IMR-90 (cell line): ENCODE results near the gene FOXB1. TPM values are rescaled to one million over a fixed set of nuclear protein-coding genes. Genes with fewer than 3 reads are reported as not detected.

ENCODE experiments used
- ATAC-seq: fragments of 200-7000 bp; cut with Tn5 transposase; 2 replicates; pipeline ENCODE4 v1.9.1; 2020; ENCODE audit warnings: low read depth, mild to moderate bottlenecking, moderate library complexity
- BruUV-seq: library from RNA; stranded (reverse); fragments of 400-500 nt; replicated peaks from 2 replicates; lab custom pipeline; 2021; lab: Mats Ljungman, UMichigan
- CTCF ChIA-PET: fragments of 300-600 bp; formaldehyde crosslinking; extraction: SDS; loops from one replicate; lab custom pipeline; 2021; ENCODE audit warnings: antibody characterized with exemption; lab: Yijun Ruan, JAX
- POLR2A ChIA-PET: fragments of 300-600 bp; sonication (Branson Sonifier 250); formaldehyde crosslinking; loops from one replicate; lab custom pipeline; 2022; ENCODE audit warnings: antibody characterized with exemption; ENCODE audit not compliant: unreplicated experiment; lab: Charles Lee
- DNase-seq: peaks from one replicate; pipeline ENCODE4 v3.0.0; 2013
- H2AFZ ChIP-seq: replicated peaks from 2 replicates; pipeline ENCODE3; 2013; ENCODE audit warnings: low read length, mild to moderate bottlenecking; ENCODE audit not compliant: poor library complexity
- H2AK5ac ChIP-seq: 2 replicates; pipeline ENCODE4 v1.6.1; 2013; ENCODE audit warnings: low read depth, low read length, inconsistent platforms
- H2AK9ac ChIP-seq: replicated peaks from 2 replicates; pipeline ENCODE3; 2013; ENCODE audit warnings: mild to moderate bottlenecking, low read depth, low read length, moderate library complexity; ENCODE audit not compliant: poor library complexity
- H2BK120ac ChIP-seq: 2 replicates; pipeline ENCODE4 v1.6.1; 2013; ENCODE audit warnings: low read depth, low read length, inconsistent platforms
- H2BK15ac ChIP-seq: 3 replicates; pipeline ENCODE4 v1.6.1; 2013; ENCODE audit warnings: low read depth, low read length, inconsistent platforms
- H2BK20ac ChIP-seq: 2 replicates; pipeline ENCODE4 v1.6.1; 2013; ENCODE audit warnings: low read depth, mild to moderate bottlenecking, inconsistent platforms, low read length, moderate library complexity
- H2BK5ac ChIP-seq: 2 replicates; pipeline ENCODE4 v1.6.1; 2013; ENCODE audit warnings: mild to moderate bottlenecking, low read depth, low read length, inconsistent platforms; ENCODE audit not compliant: poor library complexity, severe bottlenecking
- H3K14ac ChIP-seq: replicated peaks from 2 replicates; pipeline ENCODE4 v1.6.1; 2013; ENCODE audit warnings: low read depth, low read length, inconsistent platforms
- H3K18ac ChIP-seq: 2 replicates; pipeline ENCODE4 v1.6.1; 2013; ENCODE audit warnings: low read depth, low read length, control low read depth
- H3K23ac ChIP-seq: 2 replicates; pipeline ENCODE4 v1.6.1; 2013; ENCODE audit warnings: low read depth, low read length, inconsistent platforms
- H3K27ac ChIP-seq: 2 replicates; pipeline ENCODE4 v1.5.1; 2013; ENCODE audit warnings: mild to moderate bottlenecking, control low read depth, low read length; ENCODE audit not compliant: insufficient read depth
- H3K27me3 ChIP-seq: 2 replicates; pipeline ENCODE4 v1.6.1; 2013; ENCODE audit warnings: low read length; ENCODE audit not compliant: control insufficient read depth, insufficient read depth
- H3K36me3 ChIP-seq: 2 replicates; pipeline ENCODE4 v1.6.1; 2013; ENCODE audit warnings: low read length, mixed read lengths; ENCODE audit not compliant: control insufficient read depth, insufficient read depth
- H3K4ac ChIP-seq: 2 replicates; pipeline ENCODE4 v1.6.1; 2013; ENCODE audit warnings: low read depth, low read length, inconsistent platforms
- H3K4me1 ChIP-seq: 2 replicates; pipeline ENCODE4 v1.6.1; 2013; ENCODE audit warnings: low read length, mixed read lengths; ENCODE audit not compliant: control insufficient read depth, insufficient read depth
- H3K4me2 ChIP-seq: 2 replicates; pipeline ENCODE4 v1.6.1; 2013; ENCODE audit warnings: low read depth, mild to moderate bottlenecking, control low read depth, low read length, moderate library complexity
- H3K4me3 ChIP-seq: 2 replicates; pipeline ENCODE4 v1.5.1; 2013; ENCODE audit warnings: low read depth, mild to moderate bottlenecking, control low read depth, low read length, moderate library complexity; ENCODE audit not compliant: insufficient read depth
- H3K56ac ChIP-seq: 2 replicates; pipeline ENCODE4 v1.6.1; 2013; ENCODE audit warnings: low read length, inconsistent platforms; ENCODE audit not compliant: insufficient read depth; ENCODE audit errors: extremely low read depth
- H3K79me1 ChIP-seq, 2 experiments: 2 replicates each; pipeline ENCODE4 v1.6.1; 2013; ENCODE audit warnings: low read length in 2 of 2, inconsistent platforms in 1 of 2, low read depth in 1 of 2
- H3K9ac ChIP-seq: 2 replicates; pipeline ENCODE4 v1.6.1; 2013; ENCODE audit warnings: low read depth, low read length, control low read depth
- H3K9me1 ChIP-seq: 2 replicates; pipeline ENCODE4 v1.6.1; 2013; ENCODE audit warnings: low read length, inconsistent platforms; ENCODE audit not compliant: insufficient read depth
- H3K9me3 ChIP-seq: 2 replicates; pipeline ENCODE4 v1.6.1; 2013; ENCODE audit warnings: low read length; ENCODE audit not compliant: control insufficient read depth, insufficient read depth
- H4K20me1 ChIP-seq: 2 replicates; pipeline ENCODE4 v1.6.1; 2013; ENCODE audit warnings: low read length, inconsistent platforms; ENCODE audit not compliant: insufficient read depth
- H4K5ac ChIP-seq: 2 replicates; pipeline ENCODE4 v1.6.1; 2013; ENCODE audit warnings: mild to moderate bottlenecking, low read depth, low read length, control low read depth
- H4K8ac ChIP-seq, 2 experiments: 2 replicates each; pipeline ENCODE4 v1.6.1; 2013; ENCODE audit warnings: low read depth in 2 of 2, low read length in 2 of 2, control low read depth in 1 of 2, inconsistent platforms in 1 of 2
- H4K91ac ChIP-seq: 2 replicates; pipeline ENCODE4 v1.6.1; 2013; ENCODE audit warnings: low read depth, low read length, inconsistent platforms; ENCODE audit not compliant: insufficient read depth
- BHLHE40 ChIP-seq: fragments of 150-350 bp; IDR thresholded peaks from 2 replicates; pipeline ENCODE4 v1.6.1; 2016; ENCODE audit warnings: mild to moderate bottlenecking, low read depth, low read length
- CEBPB ChIP-seq: IDR thresholded peaks from 2 replicates; pipeline ENCODE4 v1.6.1; 2012; ENCODE audit warnings: low read depth, low read length, improper control_type of control experiment
- CHD1 ChIP-seq: IDR thresholded peaks from 2 replicates; pipeline ENCODE4 v1.6.1; 2012; ENCODE audit warnings: low read depth, low read length, improper control_type of control experiment
- CTCF ChIP-seq: conservative IDR thresholded peaks from 2 replicates; pipeline ENCODE4 v1.5.1; 2012; ENCODE audit warnings: mild to moderate bottlenecking, low read depth, low read length, improper control_type of control experiment
- ELK1 ChIP-seq: fragments of 150-350 bp; IDR thresholded peaks from 2 replicates; pipeline ENCODE4 v1.6.1; 2016; ENCODE audit warnings: low read depth, mild to moderate bottlenecking, low read length, moderate library complexity, borderline replicate concordance
- FOS ChIP-seq: fragments of 150-350 bp; IDR thresholded peaks from 2 replicates; pipeline ENCODE4 v1.6.1; 2016; ENCODE audit warnings: low read depth, low read length
- MAFK ChIP-seq: IDR thresholded peaks from 2 replicates; pipeline ENCODE4 v1.6.1; 2012; ENCODE audit warnings: low read depth, low read length, improper control_type of control experiment
- MAZ ChIP-seq: IDR thresholded peaks from 2 replicates; pipeline ENCODE4 v1.6.1; 2012; ENCODE audit warnings: low read depth, mild to moderate bottlenecking, low read length, improper control_type of control experiment, moderate library complexity, borderline replicate concordance
- MXI1 ChIP-seq: IDR thresholded peaks from 2 replicates; pipeline ENCODE4 v1.6.1; 2012; ENCODE audit warnings: low read depth, mild to moderate bottlenecking, low read length, moderate library complexity, borderline replicate concordance
- NFE2L2 ChIP-seq: fragments of 150-350 bp; IDR thresholded peaks from 2 replicates; pipeline ENCODE4 v1.6.1; 2016; ENCODE audit warnings: low read depth, mild to moderate bottlenecking, low read length
- POLR2A ChIP-seq: IDR thresholded peaks from 2 replicates; pipeline ENCODE4 v1.6.1; 2012; ENCODE audit warnings: mild to moderate bottlenecking, low read depth, low read length
- RAD21 ChIP-seq: IDR thresholded peaks from 2 replicates; pipeline ENCODE4 v1.6.1; 2012; ENCODE audit warnings: low read length, improper control_type of control experiment
- RCOR1 ChIP-seq: IDR thresholded peaks from 2 replicates; pipeline ENCODE4 v1.6.1; 2012; ENCODE audit warnings: mild to moderate bottlenecking, low read length, improper control_type of control experiment; ENCODE audit not compliant: insufficient replicate concordance
- RFX5 ChIP-seq: IDR thresholded peaks from 2 replicates; pipeline ENCODE4 v1.8.0; 2012; ENCODE audit warnings: low read depth, mild to moderate bottlenecking, low read length, moderate library complexity
- SMC3 ChIP-seq: fragments of 150-350 bp; IDR thresholded peaks from 2 replicates; pipeline ENCODE4 v1.6.1; 2016; ENCODE audit warnings: low read depth, mild to moderate bottlenecking, antibody characterized with exemption, low read length, moderate library complexity
- USF2 ChIP-seq: fragments of 150-350 bp; IDR thresholded peaks from 2 replicates; pipeline ENCODE4 v1.6.1; 2017; ENCODE audit warnings: mild to moderate bottlenecking, antibody characterized with exemption, low read length, low read depth
- WGBS, 2 experiments: methylation state at CpG; one replicate each; pipeline versions ENCODE4 v1.1.5 to v1.1.7; 2013; ENCODE audit warnings: missing lambda C conversion rate in 2 of 2; ENCODE audit not compliant: insufficient read length in 1 of 2; ENCODE audit errors: extremely low coverage in 2 of 2; 5-methylcytosine and 5-hydroxymethylcytosine counted together
- dilution Hi-C: fragments of 300-500 bp; cut with HindIII; formaldehyde crosslinking; loops from one replicate; pipeline ENCODE4 v1.14.3; 2018; ENCODE audit warnings: low sequenced_read_pairs; ENCODE audit not compliant: unreplicated experiment
- in situ Hi-C: fragments of 300-500 bp; cut with MboI; formaldehyde crosslinking; loops from 3 replicates; pipeline ENCODE4 v1.14.3; 2019; ENCODE audit warnings: low sequenced_read_pairs, inconsistent platforms, mixed read lengths
- intact Hi-C: fragments of 100-400 bp; cut with micrococcal nuclease; formaldehyde crosslinking; loops from 2 replicates; pipeline ENCODE4 v1.10.0; 2022
- polyA plus RNA-seq, 3 experiments: library from polyadenylated mRNA; depleted of rRNA; stranded (reverse); fragments of >200 nt; gene quantifications; 2 replicates each; pipeline ENCODE4 v1.2.3, GENCODE V29; 2012; ENCODE audit warnings: low replicate concordance in 1 of 3
- total RNA-seq: library from RNA; depleted of rRNA; stranded (reverse); fragments of >200 nt; gene quantifications from 2 replicates; pipeline ENCODE4 v1.2.3, GENCODE V29; 2012

FOXB1 gene
- total and polyA plus RNA-seq, 2 of the 4 experiments (the other 2 are of a cell fraction) = not detected

GRCh38 chr15:60054472-60054871 lies 50.4 kb downstream of the FOXB1 start:
- POLR2A ChIA-PET = no interaction called here
- in situ Hi-C loops = no loop called here
- CTCF ChIA-PET = no interaction called here
- Histone ChIP-seq H3K9me3 (peaks cover 3% of the 10 kb centered on the region; the same call in 1 of the 2 replicates), H3K27me3 (no peaks in the 10 kb centered on the region; the same call in none of the 2 replicates), H2BK20ac (no peak overlapping the region), H3K36me3 (no peaks in the 10 kb centered on the region), H2BK5ac (no peak overlapping the region), H3K56ac (no peak overlapping the region), H3K23ac (no peak overlapping the region), H3K4me3 (no peak overlapping the region), H4K8ac (no peak overlapping the region), H3K9me1 (no peaks in the 10 kb centered on the region), H3K4me1 (no peaks in the 10 kb centered on the region), H3K27ac (no peak overlapping the region), H3K14ac (no peak overlapping the region), H4K5ac (no peak overlapping the region), H3K4ac (no peak overlapping the region), H2AK5ac (no peak overlapping the region), H2AFZ (no peak overlapping the region), H3K4me2 (no peak overlapping the region), H3K9ac (no peak overlapping the region), H3K18ac (no peak overlapping the region), H2AK9ac (no peak overlapping the region), H2BK15ac (no peak overlapping the region), H4K20me1 (no peaks in the 10 kb centered on the region), H2BK120ac (no peak overlapping the region), H4K91ac (no peak overlapping the region), H3K79me1 (no peaks in the 10 kb centered on the region)
- intact Hi-C loops = no loop called here
- dilution Hi-C loops = no loop called here
- no CpG with 5 or more reads among the region's 2 CpGs for WGBS, 2 experiments
- BruUV-seq = no TSS peak
- no peak for DNase-seq
- TF ChIP-seq POLR2A = no peak
- TF ChIP-seq ELK1 = no peak
- no peak for TF ChIP-seq CTCF
- TF ChIP-seq FOS = no peak
- no peak for TF ChIP-seq NFE2L2
- TF ChIP-seq MXI1 = no peak
- TF ChIP-seq RCOR1 = no peak
- TF ChIP-seq MAFK = no peak
- TF ChIP-seq CHD1 = no peak
- TF ChIP-seq BHLHE40 = no peak
- TF ChIP-seq SMC3 = no peak
- TF ChIP-seq USF2 = no peak
- TF ChIP-seq RFX5 = no peak
- no peak for TF ChIP-seq CEBPB
- no peak for TF ChIP-seq MAZ
- TF ChIP-seq RAD21 = no peak
- no peak for ATAC-seq
